Measurements from ENCODE around the gene DIPK1A. TPM values are rescaled to one million over a fixed set of nuclear protein-coding genes. Genes with fewer than 3 reads are reported as not detected.

DIPK1A gene
- total RNA-seq, 1 donor from 2014 or later, result 3.6 TPM

GRCh38 chr1:92929461-92929860 lies 31.8 kb downstream of the DIPK1A start:
- Mint-ChIP-seq H3K36me3 (no peaks in the 10 kb centered on the region), H3K27me3 (ENCODE audit: insufficient read depth, low read depth) (no peaks in the 10 kb centered on the region), H3K27ac (no peak overlapping the region), H3K9me3 (no peaks in the 10 kb centered on the region), H3K4me3 (no peak overlapping the region), H3K4me1 (no peaks in the 10 kb centered on the region)
- no peak for DNase-seq (ENCODE audit: low spot score)
- H2AFZ ChIP-seq (replicated peaks), result no peak overlapping the region
- H3F3A ChIP-seq (ENCODE audit: low read depth), result no peaks in the 10 kb centered on the region
- H3K36me3 ChIP-seq, result no peaks in the 10 kb centered on the region
- H3K4me3 ChIP-seq, result no peak overlapping the region
- no peak overlapping the region for H3K4me2 ChIP-seq
- H3K4me1 ChIP-seq, result no peaks in the 10 kb centered on the region
- no peaks in the 10 kb centered on the region for H3K9me3 ChIP-seq (ENCODE audit: low read depth)
- no peaks in the 10 kb centered on the region for H4K20me1 ChIP-seq (ENCODE audit: low read depth)
- no peak overlapping the region for H3K9ac ChIP-seq
- no peaks in the 10 kb centered on the region for H3K79me2 ChIP-seq (ENCODE audit: low read depth)
- TF ChIP-seq EZH2phosphoT487 (IDR thresholded peaks at IDR 0.05) (no peak), CTCF (IDR thresholded peaks at IDR 0.05) (no peak), EZH2 (IDR thresholded peaks at IDR 0.05) (no peak)
- no peaks in the 10 kb centered on the region for H3K27me3 ChIP-seq
- H3K27ac ChIP-seq, result no peak overlapping the region

GRCh38 chr1:92927870-92928269 lies 33.4 kb downstream of the DIPK1A start:
- no peaks in the 10 kb centered on the region for H3K36me3 Mint-ChIP-seq
- H3K79me2 ChIP-seq (ENCODE audit: low read depth), result no peaks in the 10 kb centered on the region
- TF ChIP-seq EZH2 (IDR thresholded peaks at IDR 0.05) (no peak), CTCF (IDR thresholded peaks at IDR 0.05) (no peak), EZH2phosphoT487 (IDR thresholded peaks at IDR 0.05) (no peak)
- no peaks in the 10 kb centered on the region for H3K9me3 ChIP-seq (ENCODE audit: low read depth)
- no peaks in the 10 kb centered on the region for H3K4me1 ChIP-seq
- DNase-seq (ENCODE audit: low spot score), result no peak
- H3K36me3 ChIP-seq, result no peaks in the 10 kb centered on the region
- H3K27ac ChIP-seq, result no peak overlapping the region
- no peak overlapping the region for H3K4me3 Mint-ChIP-seq
- no peaks in the 10 kb centered on the region for H3K9me3 Mint-ChIP-seq
- no peak overlapping the region for H3K4me2 ChIP-seq
- H3K4me1 Mint-ChIP-seq, result no peaks in the 10 kb centered on the region
- no peak overlapping the region for H2AFZ ChIP-seq (replicated peaks)
- no peaks in the 10 kb centered on the region for H4K20me1 ChIP-seq (ENCODE audit: low read depth)
- no peak overlapping the region for H3K4me3 ChIP-seq
- H3F3A ChIP-seq (ENCODE audit: low read depth), result no peaks in the 10 kb centered on the region
- H3K27me3 ChIP-seq, result no peaks in the 10 kb centered on the region
- H3K27me3 Mint-ChIP-seq (ENCODE audit: insufficient read depth, low read depth), result no peaks in the 10 kb centered on the region
- no peak overlapping the region for H3K27ac Mint-ChIP-seq
- no peak overlapping the region for H3K9ac ChIP-seq

DNA sequence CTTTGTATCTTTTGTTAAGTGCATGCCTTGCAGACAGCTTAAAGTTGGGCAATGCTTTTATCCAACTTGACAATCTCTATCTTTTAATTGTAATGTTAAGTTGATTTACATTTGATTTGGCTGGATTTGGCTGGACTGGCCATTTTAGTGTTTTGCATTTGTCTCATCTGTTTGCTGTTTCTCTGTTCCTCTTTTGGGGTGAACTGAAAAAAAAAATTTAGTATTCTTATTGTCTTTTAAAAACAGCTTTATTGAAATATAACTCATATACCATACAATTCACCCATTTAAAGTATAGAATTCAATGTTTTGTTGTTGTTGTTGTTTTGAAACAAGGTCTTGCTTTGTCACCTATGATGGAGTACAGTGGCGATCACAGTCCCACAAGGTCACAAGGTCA lies 34.4 kb downstream of the DIPK1A start:
- Histone ChIP-seq H3K27ac (no peak overlapping the region), H3K36me3 (no peaks in the 10 kb centered on the region), H3F3A (ENCODE audit: low read depth) (no peaks in the 10 kb centered on the region), H3K4me2 (no peak overlapping the region), H4K20me1 (ENCODE audit: low read depth) (no peaks in the 10 kb centered on the region), H2AFZ (replicated peaks) (no peak overlapping the region), H3K4me3 (no peak overlapping the region), H3K9me3 (ENCODE audit: low read depth) (no peaks in the 10 kb centered on the region), H3K79me2 (ENCODE audit: low read depth) (no peaks in the 10 kb centered on the region), H3K4me1 (no peaks in the 10 kb centered on the region), H3K9ac (no peak overlapping the region), H3K27me3 (no peaks in the 10 kb centered on the region)
- Mint-ChIP-seq H3K9me3 (no peaks in the 10 kb centered on the region), H3K27ac (no peak overlapping the region), H3K36me3 (no peaks in the 10 kb centered on the region), H3K4me1 (no peaks in the 10 kb centered on the region), H3K27me3 (ENCODE audit: insufficient read depth, low read depth) (no peaks in the 10 kb centered on the region), H3K4me3 (no peak overlapping the region)
- no peak for DNase-seq (ENCODE audit: low spot score)
- TF ChIP-seq EZH2phosphoT487 (IDR thresholded peaks at IDR 0.05), result no peak
- no peak for TF ChIP-seq CTCF (IDR thresholded peaks at IDR 0.05)
- TF ChIP-seq EZH2 (IDR thresholded peaks at IDR 0.05), result no peak

Data from neural progenitor cell (in vitro differentiated cells).